Neuronal stem cell (in vitro differentiated cells): Measurements from ENCODE around the gene NDNF.

Source experiments
- DNase-seq: peaks from one replicate; pipeline ENCODE4 v3.0.0-alpha.2; 2013; ENCODE audit warnings: low spot score
- H2AFZ ChIP-seq: one replicate; pipeline ENCODE4 v1.6.1; 2013; ENCODE audit warnings: mild to moderate bottlenecking, low read length, inconsistent platforms
- H2AK5ac ChIP-seq: 2 replicates; pipeline ENCODE4 v1.6.1; 2013; ENCODE audit warnings: low read depth, mild to moderate bottlenecking, inconsistent platforms, low read length, moderate library complexity, mixed read lengths
- H2BK120ac ChIP-seq: 2 replicates; pipeline ENCODE4 v1.6.1; 2013; ENCODE audit warnings: low read depth, mild to moderate bottlenecking, inconsistent platforms, low read length, moderate library complexity, mixed read lengths
- H2BK12ac ChIP-seq: one replicate; pipeline ENCODE4 v1.6.1; 2013; ENCODE audit warnings: low read length, inconsistent platforms
- H2BK15ac ChIP-seq: 2 replicates; pipeline ENCODE4 v1.6.1; 2013; ENCODE audit warnings: mild to moderate bottlenecking, low read length, inconsistent platforms, mixed read lengths
- H2BK5ac ChIP-seq: one replicate; pipeline ENCODE4 v1.6.1; 2013; ENCODE audit warnings: inconsistent platforms, mild to moderate bottlenecking, low read length, moderate library complexity
- H3K14ac ChIP-seq: one replicate; pipeline ENCODE4 v1.6.1; 2013; ENCODE audit warnings: low read length, inconsistent platforms
- H3K18ac ChIP-seq: 2 replicates; pipeline ENCODE4 v1.6.1; 2013; ENCODE audit warnings: low read length, inconsistent platforms
- H3K23ac ChIP-seq: 2 replicates; pipeline ENCODE4 v1.6.1; 2013; ENCODE audit warnings: low read depth, mild to moderate bottlenecking, mixed read lengths, low read length, inconsistent platforms; ENCODE audit not compliant: poor library complexity
- H3K27ac ChIP-seq: replicated peaks from 3 replicates; pipeline ENCODE4 v1.5.1; 2013; ENCODE audit warnings: low read length, inconsistent platforms
- H3K27me3 ChIP-seq, 3 experiments: 2 replicates each; pipeline ENCODE4 v1.6.1; 2013; ENCODE audit warnings: low read length in 3 of 3, mild to moderate bottlenecking in 2 of 3, inconsistent platforms in 1 of 3, low read depth in 1 of 3, mixed read lengths in 1 of 3, moderate library complexity in 1 of 3; ENCODE audit not compliant: control insufficient read depth in 3 of 3, insufficient read depth in 3 of 3
- H3K36me3 ChIP-seq, 2 donors: replicated peaks in 1 of 2; 2 replicates each; pipeline ENCODE4 v1.6.1; 2013; ENCODE audit warnings: low read length in 2 of 2; ENCODE audit not compliant: control insufficient read depth in 2 of 2, insufficient read depth in 2 of 2
- H3K4ac ChIP-seq: 2 replicates; pipeline ENCODE4 v1.6.1; 2013; ENCODE audit warnings: inconsistent platforms, mild to moderate bottlenecking, low read length, moderate library complexity
- H3K4me1 ChIP-seq, 2 donors: 1 replicate in 1 of 2; 2 replicates in 1 of 2; pipeline ENCODE4 v1.6.1; 2013; ENCODE audit warnings: low read length in 2 of 2, low read depth in 1 of 2; ENCODE audit not compliant: control insufficient read depth in 2 of 2, insufficient read depth in 1 of 2
- H3K4me2 ChIP-seq: one replicate; pipeline ENCODE4 v1.6.1; 2013; ENCODE audit warnings: mild to moderate bottlenecking, low read length, inconsistent platforms; ENCODE audit not compliant: insufficient read depth, poor library complexity, severe bottlenecking
- H3K4me3 ChIP-seq, 2 donors: 2 replicates each; pipeline ENCODE4 v1.5.1; 2013; ENCODE audit warnings: low read length in 2 of 2, mild to moderate bottlenecking in 2 of 2, inconsistent platforms in 1 of 2, moderate library complexity in 1 of 2
- H3K79me1 ChIP-seq: one replicate; pipeline ENCODE4 v1.6.1; 2013; ENCODE audit warnings: low read depth, mild to moderate bottlenecking, inconsistent platforms, low read length, moderate library complexity
- H3K9ac ChIP-seq: one replicate; pipeline ENCODE4 v1.6.1; 2013; ENCODE audit warnings: mild to moderate bottlenecking, low read depth, low read length, inconsistent platforms; ENCODE audit not compliant: poor library complexity
- H3K9me3 ChIP-seq, 2 donors: replicated peaks in 1 of 2; 2 replicates each; pipeline versions ENCODE3 to v1.6.1; 2013; ENCODE audit warnings: low read length in 2 of 2, mild to moderate bottlenecking in 2 of 2, inconsistent platforms in 1 of 2, low read depth in 1 of 2, mixed read lengths in 1 of 2, moderate library complexity in 1 of 2; ENCODE audit not compliant: control insufficient read depth in 2 of 2, insufficient read depth in 1 of 2
- H4K8ac ChIP-seq: one replicate; pipeline ENCODE4 v1.6.1; 2013; ENCODE audit warnings: low read depth, mild to moderate bottlenecking, inconsistent platforms, low read length, moderate library complexity
- H4K91ac ChIP-seq: one replicate; pipeline ENCODE4 v1.6.1; 2013; ENCODE audit warnings: low read length, low read depth, mild to moderate bottlenecking, inconsistent platforms; ENCODE audit not compliant: poor library complexity
- WGBS, 2 donors: extraction: QIAGEN DNeasy Blood & Tissue Kit; methylation state at CpG; one replicate each; pipeline ENCODE4 v1.1.7; 2013; ENCODE audit warnings: missing lambda C conversion rate in 2 of 2, mixed read lengths in 1 of 2; ENCODE audit not compliant: insufficient read length in 2 of 2, insufficient replicate concordance in 1 of 2; ENCODE audit errors: extremely low coverage in 2 of 2; 5-methylcytosine and 5-hydroxymethylcytosine counted together

Gene NDNF

GRCh38 chr4:121009578-121010478 lies 62.5 kb downstream of the NDNF start:
- Histone ChIP-seq H3K4me2 (no peak overlapping the region), H4K8ac (no peak overlapping the region), H3K4ac (no peak overlapping the region), H3K4me1 (no peaks in the 10 kb centered on the region), H3K27ac (no peak overlapping the region), H3K4me3 (no peak overlapping the region), H2BK12ac (no peak overlapping the region), H2AFZ (no peak overlapping the region), H2AK5ac (no peak overlapping the region), H2BK5ac (no peak overlapping the region), H2BK15ac (no peak overlapping the region), H3K14ac (no peak overlapping the region), H2BK120ac (no peak overlapping the region), H3K18ac (no peak overlapping the region), H3K9me3 (no peaks in the 10 kb centered on the region), H3K23ac (no peak overlapping the region), H3K79me1 (no peaks in the 10 kb centered on the region), H3K27me3 (no peaks in the 10 kb centered on the region), H4K91ac (no peak overlapping the region), H3K9ac (no peak overlapping the region), H3K36me3 (no peaks in the 10 kb centered on the region)
- no CpG with 5 or more reads among the region's 3 CpGs for WGBS, 2 donors
- no peak for DNase-seq

GRCh38 chr4:121007660-121008059 lies 64.7 kb downstream of the NDNF start:
- H3K9me3 ChIP-seq, result peaks cover 4% of the 10 kb centered on the region in 2 donors
- H3K27me3 ChIP-seq, result no peaks in the 10 kb centered on the region
- no peak overlapping the region for H3K14ac ChIP-seq
- WGBS, 2 donors, result no CpG with 5 or more reads among the region's 1 CpG
- no peak overlapping the region for H2BK15ac ChIP-seq
- no peaks in the 10 kb centered on the region for H3K79me1 ChIP-seq
- H3K9ac ChIP-seq, result no peak overlapping the region
- H3K4ac ChIP-seq, result no peak overlapping the region
- peaks cover 0 to 2% of the 10 kb centered on the region in 2 donors for H3K36me3 ChIP-seq
- no peak overlapping the region for H3K18ac ChIP-seq
- no peaks in the 10 kb centered on the region for H3K4me1 ChIP-seq
- no peak overlapping the region for H2BK5ac ChIP-seq
- no peak overlapping the region for H3K4me3 ChIP-seq
- no peak overlapping the region for H4K8ac ChIP-seq
- no peak for DNase-seq
- no peak overlapping the region for H4K91ac ChIP-seq
- no peak overlapping the region for H2BK120ac ChIP-seq
- no peak overlapping the region for H2BK12ac ChIP-seq
- no peak overlapping the region for H3K23ac ChIP-seq
- no peak overlapping the region for H3K4me2 ChIP-seq
- H2AK5ac ChIP-seq, result no peak overlapping the region
- H2AFZ ChIP-seq, result no peak overlapping the region
- H3K27ac ChIP-seq, result no peak overlapping the region

- H4K8ac ChIP-seq, result no peak overlapping the region
Observed at GRCh38 chr4:121003863-121004262, 68.5 kb downstream of the NDNF start.

GRCh38 chr4:120995266-120996010 lies 76.9 kb downstream of the NDNF start:
- WGBS, 2 donors, result no CpG with 5 or more reads among the region's 1 CpG
- no peak overlapping the region for H3K4ac ChIP-seq
- H3K4me2 ChIP-seq, result no peak overlapping the region
- DNase-seq, result no peak
- H3K23ac ChIP-seq, result no peak overlapping the region
- H3K14ac ChIP-seq, result no peak overlapping the region
- H3K4me3 ChIP-seq, result no peak overlapping the region
- H2AFZ ChIP-seq, result no peak overlapping the region
- H4K8ac ChIP-seq, result no peak overlapping the region
- H3K36me3 ChIP-seq, result no peaks in the 10 kb centered on the region
- no peaks in the 10 kb centered on the region for H3K79me1 ChIP-seq
- no peak overlapping the region for H3K27ac ChIP-seq
- H3K4me1 ChIP-seq, result peaks cover 0 to 2% of the 10 kb centered on the region in 2 donors
- no peak overlapping the region for H2BK15ac ChIP-seq
- H3K9ac ChIP-seq, result no peak overlapping the region
- H2BK5ac ChIP-seq, result no peak overlapping the region
- H3K9me3 ChIP-seq, result no peaks in the 10 kb centered on the region
- H2BK120ac ChIP-seq, result no peak overlapping the region
- no peaks in the 10 kb centered on the region for H3K27me3 ChIP-seq
- no peak overlapping the region for H3K18ac ChIP-seq
- H4K91ac ChIP-seq, result no peak overlapping the region
- H2AK5ac ChIP-seq, result no peak overlapping the region
- no peak overlapping the region for H2BK12ac ChIP-seq

More at GRCh38 chr4:121003863-121004262, 68.5 kb downstream of the NDNF start:
- no peak overlapping the region for H3K27ac ChIP-seq
- H3K4me1 ChIP-seq, result no peaks in the 10 kb centered on the region
- H3K79me1 ChIP-seq, result no peaks in the 10 kb centered on the region
- no peak overlapping the region for H3K9ac ChIP-seq
- H3K27me3 ChIP-seq, result no peaks in the 10 kb centered on the region
- no peak overlapping the region for H2BK120ac ChIP-seq
- no peak overlapping the region for H2BK5ac ChIP-seq
- H4K91ac ChIP-seq, result no peak overlapping the region
- peaks cover 0 to 2% of the 10 kb centered on the region in 2 donors for H3K36me3 ChIP-seq
- no peak overlapping the region for H3K4ac ChIP-seq
- H3K14ac ChIP-seq, result no peak overlapping the region
- peaks cover 4% of the 10 kb centered on the region in 2 donors for H3K9me3 ChIP-seq
- DNase-seq, result no peak
- H2BK12ac ChIP-seq, result peak overlapping the region; percentile 7
- WGBS, 2 donors, result no CpG with 5 or more reads among the region's 4 CpGs
- H2AK5ac ChIP-seq, result peak overlapping the region; percentile 19
- H3K23ac ChIP-seq, result peak overlapping the region; percentile 45
- H2AFZ ChIP-seq, result no peak overlapping the region
- no peak overlapping the region for H3K4me2 ChIP-seq
- H3K4me3 ChIP-seq, result peak overlapping the region in 1 of 2 donors; percentile 14
- H3K18ac ChIP-seq, result peak overlapping the region; percentile 27
- no peak overlapping the region for H2BK15ac ChIP-seq
